22Rv1 (cell line): ENCODE measurements around the gene RERE.
A peak's percentile ranks its signal among the peaks of the same experiment; 100 is the strongest.
"Not testable (repeated sequence)": the region's sequence is repeated elsewhere in the genome, so short reads cannot be mapped to it uniquely, and the experiment has no call there.

Source experiments
- H3K27ac ChIP-seq: fragments of 450-650 bp; 2 replicates; pipeline ENCODE4 v1.5.1; 2017
- CTCF ChIP-seq: fragments of 450-650 bp; IDR thresholded peaks from 2 replicates; pipeline ENCODE4 v1.5.1; 2017; ENCODE audit warnings: mild to moderate bottlenecking
- ZFX ChIP-seq: fragments of 450-650 bp; IDR thresholded peaks from 2 replicates; pipeline ENCODE4 v1.6.1; 2017; ENCODE audit warnings: antibody characterized with exemption, borderline replicate concordance

The RERE gene

GRCh38 chr1:8726801-8727186, 90.6 kb downstream of the RERE start:
- TF ChIP-seq CTCF: peak; percentile 27
- not testable (repeated sequence) for H3K27ac ChIP-seq

- no peak overlapping the region for H3K27ac ChIP-seq
Measured at GRCh38 chr1:8723010-8723409, 94.4 kb downstream of the RERE start.

GRCh38 chr1:8722366-8722765, 95.1 kb downstream of the RERE start:
- no peak overlapping the region for H3K27ac ChIP-seq
- TF ChIP-seq ZFX (no peak), CTCF (no peak)

More at GRCh38 chr1:8723010-8723409, 94.4 kb downstream of the RERE start:
- TF ChIP-seq CTCF (no peak), ZFX (no peak)

GRCh38 chr1:8721679-8722324, 95.6 kb downstream of the RERE start:
- no peak for TF ChIP-seq CTCF
- no peak for TF ChIP-seq ZFX

GRCh38 chr1:8720347-8720746, 97.1 kb downstream of the RERE start:
- H3K27ac ChIP-seq: no peak overlapping the region
- no peak for TF ChIP-seq CTCF
- no peak for TF ChIP-seq ZFX

More at GRCh38 chr1:8721679-8722324, 95.6 kb downstream of the RERE start:
- no peak overlapping the region for H3K27ac ChIP-seq

GRCh38 chr1:8718850-8719361, 98.5 kb downstream of the RERE start:
- no peak overlapping the region for H3K27ac ChIP-seq
- TF ChIP-seq ZFX: no peak
- TF ChIP-seq CTCF: no peak

- no peak overlapping the region for H3K27ac ChIP-seq
- TF ChIP-seq CTCF (no peak), ZFX (no peak)
Measured at GRCh38 chr1:8717148-8717547, 100.3 kb downstream of the RERE start.
